Ectodermal cell (in vitro differentiated cells): ENCODE data around the gene NTPCR.

ENCODE experiments used
- H3K27ac ChIP-seq: 2 replicates; pipeline ENCODE4 v1.7.0; 2013; ENCODE audit warnings: mild to moderate bottlenecking, low read depth, low read length; ENCODE audit not compliant: insufficient read depth, poor library complexity, severe bottlenecking
- H3K27me3 ChIP-seq: 2 replicates; pipeline ENCODE4 v1.7.0; 2013; ENCODE audit warnings: mild to moderate bottlenecking, low read length; ENCODE audit not compliant: insufficient read depth, control insufficient read depth, poor library complexity, severe bottlenecking
- H3K36me3 ChIP-seq: one replicate; pipeline ENCODE4 v1.7.0; 2013; ENCODE audit warnings: low read length; ENCODE audit not compliant: control insufficient read depth, insufficient read depth
- H3K4me1 ChIP-seq: one replicate; pipeline ENCODE4 v1.7.0; 2013; ENCODE audit warnings: low read length; ENCODE audit not compliant: control insufficient read depth, insufficient read depth
- H3K4me3 ChIP-seq: 2 replicates; pipeline ENCODE4 v1.7.0; 2013; ENCODE audit warnings: low read depth, low read length, control low read depth; ENCODE audit not compliant: insufficient read depth
- H3K9me3 ChIP-seq: 2 replicates; pipeline ENCODE4 v1.7.0; 2013; ENCODE audit warnings: mild to moderate bottlenecking, low read length, moderate library complexity; ENCODE audit not compliant: control insufficient read depth
- WGBS, 2 experiments: methylation state at CpG; one replicate each; pipeline ENCODE4 v1.1.7; 2013; ENCODE audit warnings: missing lambda C conversion rate in 2 of 2; 5-methylcytosine and 5-hydroxymethylcytosine counted together

Gene NTPCR

GRCh38 chr1:233006108-233006507 lies 55.7 kb downstream of the NTPCR start:
- no peak overlapping the region for H3K4me3 ChIP-seq
- H3K36me3 ChIP-seq, result no peaks in the 10 kb centered on the region
- peaks cover 18% of the 10 kb centered on the region for H3K4me1 ChIP-seq
- no peaks in the 10 kb centered on the region for H3K9me3 ChIP-seq
- H3K27ac ChIP-seq, result no peak overlapping the region
- WGBS, 2 experiments, result 93 to 94% methylated on average over 6 of the region's 6 CpGs
- H3K27me3 ChIP-seq, result no peaks in the 10 kb centered on the region

DNA sequence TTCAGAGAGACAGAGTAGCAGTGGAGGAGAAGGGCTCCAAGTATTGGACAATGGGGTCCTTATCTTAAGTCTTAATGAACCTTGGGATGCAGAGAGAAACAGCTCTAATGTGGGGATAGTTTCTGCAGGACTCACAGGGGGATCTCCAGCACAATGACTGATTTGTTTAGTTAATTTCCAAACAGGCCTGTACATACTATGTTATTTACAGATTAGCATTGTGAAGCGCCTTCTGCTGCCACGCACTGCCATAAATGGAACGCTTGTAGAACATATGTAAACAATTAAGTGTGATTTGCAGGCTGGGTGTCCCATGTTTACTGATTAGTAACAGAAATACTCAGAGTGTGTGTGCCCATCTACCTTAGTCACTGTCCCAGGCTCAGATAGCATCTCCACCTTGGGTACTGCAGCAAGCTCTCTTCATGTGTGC lies 56.1 kb downstream of the NTPCR start:
- Histone ChIP-seq H3K27ac (no peak overlapping the region), H3K9me3 (no peaks in the 10 kb centered on the region), H3K4me1 (peaks cover 18% of the 10 kb centered on the region), H3K4me3 (no peak overlapping the region), H3K27me3 (no peaks in the 10 kb centered on the region), H3K36me3 (no peaks in the 10 kb centered on the region)
- WGBS, 2 experiments, result 91 to 92% methylated on average over 3 of the region's 3 CpGs

DNA sequence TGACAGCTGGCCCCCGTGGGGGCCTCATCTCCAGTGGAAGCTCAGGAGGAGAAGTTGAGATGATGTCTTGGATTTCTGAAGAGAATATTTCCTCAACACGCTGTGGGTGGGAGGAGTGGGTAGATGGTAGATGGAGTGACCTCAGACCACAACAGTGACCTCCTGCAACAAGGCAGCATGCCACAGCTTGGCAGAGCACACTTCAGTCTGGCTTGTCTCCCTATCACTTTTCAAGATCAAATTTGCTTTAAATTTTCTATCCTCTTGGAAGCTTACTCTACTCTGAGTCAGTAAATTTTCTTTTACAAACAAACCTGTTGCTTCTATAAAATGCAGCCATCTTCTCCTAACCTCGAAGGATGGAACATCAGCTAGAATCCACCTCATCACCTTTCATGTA lies 59.7 kb downstream of the NTPCR start:
- Histone ChIP-seq H3K27ac (no peak overlapping the region), H3K36me3 (no peaks in the 10 kb centered on the region), H3K27me3 (no peaks in the 10 kb centered on the region), H3K9me3 (no peaks in the 10 kb centered on the region), H3K4me3 (no peak overlapping the region), H3K4me1 (peaks cover 10% of the 10 kb centered on the region)
- whole genome bisulfite sequencing, 2 experiments, result 95% methylated on average over 3 of the region's 3 CpGs

- no peak overlapping the region for H3K27ac ChIP-seq
- H3K4me1 ChIP-seq, result no peaks in the 10 kb centered on the region
- WGBS, 2 experiments, result 78 to 100% methylated on average over 1 of the region's 1 CpG
- no peaks in the 10 kb centered on the region for H3K27me3 ChIP-seq
- H3K36me3 ChIP-seq, result no peaks in the 10 kb centered on the region
- no peaks in the 10 kb centered on the region for H3K9me3 ChIP-seq
- H3K4me3 ChIP-seq, result no peak overlapping the region
Measured at GRCh38 chr1:233012021-233012420, 61.6 kb downstream of the NTPCR start.

GRCh38 chr1:233015965-233016364 lies 65.6 kb downstream of the NTPCR start:
- Histone ChIP-seq H3K36me3 (no peaks in the 10 kb centered on the region), H3K4me3 (no peak overlapping the region), H3K27ac (no peak overlapping the region), H3K4me1 (peaks cover 15% of the 10 kb centered on the region), H3K9me3 (no peaks in the 10 kb centered on the region), H3K27me3 (no peaks in the 10 kb centered on the region)
- WGBS, 2 experiments, result 93 to 94% methylated on average over 2 of the region's 2 CpGs

- Histone ChIP-seq H3K27ac (no peak overlapping the region), H3K27me3 (no peaks in the 10 kb centered on the region), H3K36me3 (no peaks in the 10 kb centered on the region), H3K9me3 (no peaks in the 10 kb centered on the region), H3K4me3 (no peak overlapping the region), H3K4me1 (peaks cover 20% of the 10 kb centered on the region)
- 93 to 96% methylated on average over 5 of the region's 6 CpGs for WGBS, 2 experiments
Measured at GRCh38 chr1:233016798-233017197, 66.4 kb downstream of the NTPCR start.

DNA sequence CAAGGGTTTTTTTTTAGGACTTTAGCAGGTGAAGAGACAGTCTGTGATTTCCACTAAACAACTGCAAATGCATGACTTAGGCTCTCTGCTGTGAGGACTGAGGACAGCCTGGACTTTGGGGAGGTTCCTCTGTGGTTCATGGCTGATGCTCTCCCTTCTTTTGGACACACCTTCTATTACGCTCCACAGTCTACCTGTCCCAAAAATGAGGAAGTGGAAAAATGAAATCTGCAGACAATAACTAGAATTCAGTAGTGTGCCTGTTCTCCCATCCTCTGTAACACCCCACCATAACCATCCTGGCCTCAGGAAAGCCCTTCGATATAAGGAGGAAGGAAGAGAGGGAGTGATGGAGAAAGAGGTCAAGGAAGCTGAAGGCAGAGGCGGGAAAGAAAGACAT lies 68.7 kb downstream of the NTPCR start:
- 94 to 96% methylated on average over 2 to 3 of the region's 3 CpGs for WGBS, 2 experiments
- Histone ChIP-seq H3K36me3 (no peaks in the 10 kb centered on the region), H3K27ac (no peak overlapping the region), H3K9me3 (no peaks in the 10 kb centered on the region), H3K4me1 (peaks cover 20% of the 10 kb centered on the region), H3K4me3 (no peak overlapping the region), H3K27me3 (no peaks in the 10 kb centered on the region)

GRCh38 chr1:233019778-233020325 lies 69.4 kb downstream of the NTPCR start:
- Histone ChIP-seq H3K36me3 (no peaks in the 10 kb centered on the region), H3K27ac (no peak overlapping the region), H3K4me1 (peaks cover 20% of the 10 kb centered on the region), H3K9me3 (no peaks in the 10 kb centered on the region), H3K4me3 (no peak overlapping the region), H3K27me3 (no peaks in the 10 kb centered on the region)
- WGBS, 2 experiments, result 86% methylated on average over 12 of the region's 12 CpGs

GRCh38 chr1:233020426-233020825 lies 70.0 kb downstream of the NTPCR start:
- WGBS, 2 experiments, result 49 to 53% methylated on average over 8 of the region's 8 CpGs
- H3K27ac ChIP-seq, result no peak overlapping the region

GRCh38 chr1:233022246-233022645 lies 71.8 kb downstream of the NTPCR start:
- H3K27ac ChIP-seq, result no peak overlapping the region
- H3K4me1 ChIP-seq, result peaks cover 20% of the 10 kb centered on the region
- no peak overlapping the region for H3K4me3 ChIP-seq
- H3K9me3 ChIP-seq, result no peaks in the 10 kb centered on the region
- no peaks in the 10 kb centered on the region for H3K36me3 ChIP-seq
- H3K27me3 ChIP-seq, result no peaks in the 10 kb centered on the region
- 92 to 95% methylated on average over 2 of the region's 2 CpGs for WGBS, 2 experiments

More at GRCh38 chr1:233020426-233020825, 70.0 kb downstream of the NTPCR start:
- Histone ChIP-seq H3K4me3 (no peak overlapping the region), H3K36me3 (no peaks in the 10 kb centered on the region), H3K27me3 (no peaks in the 10 kb centered on the region), H3K4me1 (peaks cover 20% of the 10 kb centered on the region), H3K9me3 (no peaks in the 10 kb centered on the region)

DNA sequence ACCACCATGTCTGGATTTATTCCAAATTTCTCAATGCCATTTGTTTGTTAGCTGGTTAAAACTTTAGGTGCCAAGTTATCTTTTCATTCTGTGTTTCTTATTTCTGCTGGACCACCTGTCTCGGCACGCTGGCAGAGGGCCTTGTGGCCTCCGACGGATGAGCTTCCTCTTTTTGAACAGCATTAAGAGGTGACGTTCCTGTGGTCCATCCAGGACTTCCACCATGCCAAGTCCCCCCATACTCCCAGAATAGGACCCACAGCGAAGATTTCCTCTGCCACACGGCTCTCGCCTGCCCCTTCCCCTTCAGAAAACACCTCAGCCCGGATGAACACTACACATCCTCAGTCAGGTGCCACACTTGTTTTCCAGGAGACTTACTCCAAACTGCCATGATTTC lies 73.8 kb downstream of the NTPCR start:
- H3K4me3 ChIP-seq, result no peak overlapping the region

More for the DNA sequence above, 73.8 kb downstream of the NTPCR start:
- Histone ChIP-seq H3K27ac (no peak overlapping the region), H3K27me3 (no peaks in the 10 kb centered on the region), H3K9me3 (no peaks in the 10 kb centered on the region), H3K36me3 (no peaks in the 10 kb centered on the region), H3K4me1 (peaks cover 13% of the 10 kb centered on the region)
- 88% methylated on average over 9 of the region's 9 CpGs for WGBS, 2 experiments
